Measurements from ENCODE around the gene IL16. TPM values are rescaled to one million over a fixed set of nuclear protein-coding genes. Genes with fewer than 3 reads are reported as not detected.
"Not testable (repeated sequence)": the region's sequence is repeated elsewhere in the genome, so short reads cannot be mapped to it uniquely, and the experiment has no call there.

Gene IL16
- total RNA-seq = 6.5 TPM

- DNase-seq = no peak
Observed at GRCh38 chr15:81196576-81197254, at the start of gene IL16. TSS of gene IL16 (plus strand) at chr15:81196879. CDS start at chr15:81225400, 28,521 bp downstream.

- DNase-seq = no peak
Observed at GRCh38 chr15:81151389-81151788, 45.3 kb upstream of the IL16 start.

- no peak for DNase-seq
Observed at GRCh38 chr15:81152339-81152738, 44.3 kb upstream of the IL16 start.

- DNase-seq = no peak
Observed at GRCh38 chr15:81152799-81153198, 43.9 kb upstream of the IL16 start.

- DNase-seq = peak; percentile 72
Observed at GRCh38 chr15:81155375-81156218, 41.1 kb upstream of the IL16 start.

GRCh38 chr15:81156324-81156723 is 40.4 kb upstream of the IL16 start:
- DNase-seq = no peak

- peak; percentile 67 for DNase-seq
Observed at GRCh38 chr15:81157195-81157938, 39.3 kb upstream of the IL16 start.

GRCh38 chr15:81157939-81158223 is 38.8 kb upstream of the IL16 start:
- DNase-seq = no peak

- not testable (repeated sequence) for DNase-seq
Observed at GRCh38 chr15:81158561-81158960, 38.1 kb upstream of the IL16 start.

- peak; percentile 95 for DNase-seq
Observed at GRCh38 chr15:81160312-81161159, 36.1 kb upstream of the IL16 start.

GRCh38 chr15:81161160-81161673 is 35.5 kb upstream of the IL16 start:
- no peak for DNase-seq

- DNase-seq = no peak
Observed at GRCh38 chr15:81161851-81162250, 34.8 kb upstream of the IL16 start.

GRCh38 chr15:81163961-81164800 is 32.5 kb upstream of the IL16 start:
- no peak for DNase-seq

- no peak for DNase-seq
Observed at GRCh38 chr15:81165535-81165934, 31.1 kb upstream of the IL16 start.

GRCh38 chr15:81166636-81167305 is 29.9 kb upstream of the IL16 start:
- no peak for DNase-seq

GRCh38 chr15:81168131-81168526 is 28.6 kb upstream of the IL16 start:
- DNase-seq = no peak

GRCh38 chr15:81168644-81169043 is 28.0 kb upstream of the IL16 start:
- no peak for DNase-seq

- peak; percentile 72 for DNase-seq
Observed at GRCh38 chr15:81170511-81170910, 26.2 kb upstream of the IL16 start.

- DNase-seq = no peak
Observed at GRCh38 chr15:81171286-81171685, 25.4 kb upstream of the IL16 start.

GRCh38 chr15:81174125-81174791 is 22.4 kb upstream of the IL16 start:
- DNase-seq = peak; percentile 40

Data from tongue (tissue), 2 donors.